AG04449 (cell line): ENCODE results near the gene EFTUD2.
A peak's percentile ranks its signal among the peaks of the same experiment; 100 is the strongest.

ENCODE experiments used
- CTCF ChIA-PET: fragments of 350-600 bp; formaldehyde crosslinking; extraction: SDS; loops from one replicate; lab custom pipeline; 2021; ENCODE audit warnings: antibody characterized with exemption; lab: Yijun Ruan, JAX
- POLR2A ChIA-PET: fragments of 400-600, 350-600 bp; formaldehyde crosslinking; extraction: SDS; loops from one replicate; lab custom pipeline; 2020; ENCODE audit warnings: antibody characterized with exemption, inconsistent platforms; lab: Yijun Ruan, JAX
- DNase-seq: peaks from one replicate; pipeline ENCODE4 v3.0.0-alpha.2; 2010; ENCODE audit warnings: low read depth, low spot score
- H3K4me3 ChIP-seq: 2 replicates; pipeline ENCODE4 v1.5.1; 2011; ENCODE audit warnings: low read depth, mild to moderate bottlenecking, control low read depth, low read length
- CTCF ChIP-seq: IDR thresholded peaks from one replicate; pipeline ENCODE4 v1.5.1; 2011; ENCODE audit warnings: mild to moderate bottlenecking, moderate library complexity, low read length, control low read depth, inconsistent platforms; ENCODE audit not compliant: insufficient read depth; ENCODE audit errors: missing control alignments

EFTUD2 gene

GRCh38 chr17:44901411-44901921 lies 2.2 kb upstream of the EFTUD2 start:
- TF ChIP-seq CTCF: peak; percentile 14
- no peak overlapping the region for H3K4me3 ChIP-seq
- peak; percentile 23 for DNase-seq
- ChIA-PET CTCF (interaction anchor here (0.7 to 9.1 kb wide), 11 partner anchors 10 to 296 kb away, joined by 3 to 137 read pairs (median 9); partner anchors contain the start of genes ACBD4 and PLCD3), POLR2A (interaction anchor here (0.6 to 1.6 kb wide), 2 partner anchors 10 to 27 kb away, joined by 3 to 4 read pairs; no protein-coding TSS in a partner anchor)

- no peak for DNase-seq
- POLR2A ChIA-PET: interaction anchor here (1.6 kb wide), 1 partner anchor 10 kb away, joined by 4 read pairs; no protein-coding TSS in a partner anchor
- no peak for TF ChIP-seq CTCF
- no peak overlapping the region for H3K4me3 ChIP-seq
- CTCF ChIA-PET: interaction anchor here (1.5 to 9.1 kb wide), 9 partner anchors 10 to 235 kb away, joined by 3 to 137 read pairs (median 21); partner anchors contain the start of genes ACBD4 and PLCD3
These were observed 1.6 kb upstream of the EFTUD2 start for GRCh38 chr17:44900894-44901293.

GRCh38 chr17:44898768-44899073 lies 524 bp downstream of the EFTUD2 start:
- POLR2A ChIA-PET: interaction anchor here (0.5 to 1.7 kb wide), 2 partner anchors 11 to 209 kb away, joined by 3 to 6 read pairs; no protein-coding TSS in a partner anchor
- DNase-seq: no peak
- H3K4me3 ChIP-seq: peak overlapping the region; percentile 100
- CTCF ChIA-PET: interaction anchor here (0.8 to 9.1 kb wide), 13 partner anchors 9 to 237 kb away, joined by 3 to 137 read pairs (median 9); partner anchors contain the start of genes ACBD4 and PLCD3
- TF ChIP-seq CTCF: no peak

- no peak overlapping the region for H3K4me3 ChIP-seq
- ChIA-PET CTCF (interaction anchor here (0.8 to 4.7 kb wide), 9 partner anchors 12 to 128 kb away, joined by 3 to 33 read pairs (median 5); no protein-coding TSS in a partner anchor), POLR2A (no interaction called here)
- DNase-seq: no peak
- no peak for TF ChIP-seq CTCF
These were observed 4.6 kb downstream of the EFTUD2 start for GRCh38 chr17:44894642-44895041.

GRCh38 chr17:44892250-44892649 lies 7.0 kb downstream of the EFTUD2 start:
- CTCF ChIA-PET: interaction anchor here (1.5 to 4.7 kb wide), 4 partner anchors 9 to 243 kb away, joined by 6 to 33 read pairs (median 12); partner anchors contain the start of gene ACBD4
- POLR2A ChIA-PET: no interaction called here

More at GRCh38 chr17:44892250-44892649, 7.0 kb downstream of the EFTUD2 start:
- no peak overlapping the region for H3K4me3 ChIP-seq
- no peak for TF ChIP-seq CTCF
- DNase-seq: no peak
